HEK293 (cell line): ENCODE results near the gene TRAP1.

Experiments used
- CTCF ChIA-PET: fragments of 350-600 bp; formaldehyde crosslinking; extraction: SDS; loops from one replicate; lab custom pipeline; 2021; ENCODE audit warnings: antibody characterized with exemption; lab: Yijun Ruan, JAX
- POLR2A ChIA-PET: fragments of 300-600 bp; formaldehyde crosslinking; extraction: SDS; loops from one replicate; lab custom pipeline; 2020; ENCODE audit warnings: antibody characterized with exemption, inconsistent platforms; lab: Yijun Ruan, JAX
- H3K27ac ChIP-seq: fragments of 200-500 bp; sonication (Bioruptor generic); 2 replicates; pipeline ENCODE4 v1.5.1; 2014; ENCODE audit warnings: low read depth, low read length, control low read depth, inconsistent platforms; ENCODE audit errors: extremely low read depth
- H3K36me3 ChIP-seq, 2 experiments: fragments of 200-500 bp in 1 of 2; sonication (Bioruptor generic) in 1 of 2; 1 replicate in 1 of 2; 2 replicates in 1 of 2; pipeline ENCODE4 v1.5.1; 2014 to 2017; ENCODE audit warnings: inconsistent platforms in 2 of 2, low read length in 2 of 2; ENCODE audit not compliant: control insufficient read depth in 2 of 2, insufficient read depth in 1 of 2
- H3K4me1 ChIP-seq: fragments of 200-500 bp; sonication (Bioruptor generic); 2 replicates; pipeline ENCODE4 v1.5.1; 2014; ENCODE audit warnings: mild to moderate bottlenecking, low read length, inconsistent platforms; ENCODE audit not compliant: control insufficient read depth, insufficient read depth
- H3K4me3 ChIP-seq: 2 replicates; pipeline ENCODE4 v1.5.1; 2011; ENCODE audit warnings: low read depth, mild to moderate bottlenecking, control low read depth, low read length, moderate library complexity
- H3K9me3 ChIP-seq: fragments of 200-500 bp; sonication (Bioruptor generic); 2 replicates; pipeline ENCODE4 v1.5.1; 2014; ENCODE audit warnings: low read depth, low read length, inconsistent platforms; ENCODE audit not compliant: control insufficient read depth, insufficient read depth
- GLI4 ChIP-seq: fragments of 450-650 bp; formaldehyde crosslinking; IDR thresholded peaks from 2 replicates; pipeline ENCODE4 v1.5.1; 2016; ENCODE audit warnings: missing biosample characterization, missing genetic modification characterization
- GLIS1 ChIP-seq: fragments of 450-650 bp; formaldehyde crosslinking; IDR thresholded peaks from 2 replicates; pipeline ENCODE4 v1.5.1; 2016; ENCODE audit warnings: missing biosample characterization, missing genetic modification characterization
- KLF1 ChIP-seq: fragments of 450-650 bp; formaldehyde crosslinking; IDR thresholded peaks from 2 replicates; pipeline ENCODE4 v1.5.1; 2016; ENCODE audit warnings: missing biosample characterization, missing genetic modification characterization
- REST ChIP-seq: fragments of 450-650 bp; formaldehyde crosslinking; IDR thresholded peaks from 2 replicates; pipeline ENCODE4 v1.5.1; 2016; ENCODE audit warnings: missing biosample characterization, missing genetic modification characterization
- ZBTB44 ChIP-seq: fragments of 450-650 bp; IDR thresholded peaks from 2 replicates; pipeline ENCODE4 v1.5.1; 2018; ENCODE audit warnings: missing biosample characterization, mild to moderate bottlenecking, missing genetic modification characterization
- ZNF169 ChIP-seq: fragments of 450-650 bp; formaldehyde crosslinking; IDR thresholded peaks from 2 replicates; pipeline ENCODE4 v1.5.1; 2016; ENCODE audit warnings: missing biosample characterization, missing genetic modification characterization
- ZNF654 ChIP-seq: fragments of 450-650 bp; formaldehyde crosslinking; IDR thresholded peaks from 2 replicates; pipeline ENCODE4 v1.5.1; 2016; ENCODE audit warnings: low read depth, missing biosample characterization, missing genetic modification characterization
- ZNF664 ChIP-seq: fragments of 450-650 bp; formaldehyde crosslinking; IDR thresholded peaks from 2 replicates; pipeline ENCODE4 v1.5.1; 2016; ENCODE audit warnings: missing biosample characterization, missing genetic modification characterization
- ZNF777 ChIP-seq: fragments of 450-650 bp; formaldehyde crosslinking; IDR thresholded peaks from 2 replicates; pipeline ENCODE4 v1.5.1; 2017; ENCODE audit warnings: missing biosample characterization, missing genetic modification characterization, borderline replicate concordance
- ZNF792 ChIP-seq: fragments of 450-650 bp; formaldehyde crosslinking; IDR thresholded peaks from 2 replicates; pipeline ENCODE4 v1.5.1; 2016; ENCODE audit warnings: missing biosample characterization, missing genetic modification characterization
- ZSCAN23 ChIP-seq: fragments of 450-650 bp; formaldehyde crosslinking; IDR thresholded peaks from 2 replicates; pipeline ENCODE4 v1.5.1; 2016; ENCODE audit warnings: missing biosample characterization, missing genetic modification characterization
- TF ChIP-seq, protein P1 (sequence below): fragments of 450-650 bp; formaldehyde crosslinking; IDR thresholded peaks from 2 replicates; pipeline ENCODE4 v1.5.1; 2016; ENCODE audit warnings: missing biosample characterization, missing genetic modification characterization
- TF ChIP-seq, protein P2 (sequence below): sonication (generic); formaldehyde crosslinking; IDR thresholded peaks from 2 replicates; pipeline ENCODE4 v1.8.1; 2022; ENCODE audit warnings: mild to moderate bottlenecking, moderate library complexity, missing genetic modification reagents

Gene TRAP1

DNA sequence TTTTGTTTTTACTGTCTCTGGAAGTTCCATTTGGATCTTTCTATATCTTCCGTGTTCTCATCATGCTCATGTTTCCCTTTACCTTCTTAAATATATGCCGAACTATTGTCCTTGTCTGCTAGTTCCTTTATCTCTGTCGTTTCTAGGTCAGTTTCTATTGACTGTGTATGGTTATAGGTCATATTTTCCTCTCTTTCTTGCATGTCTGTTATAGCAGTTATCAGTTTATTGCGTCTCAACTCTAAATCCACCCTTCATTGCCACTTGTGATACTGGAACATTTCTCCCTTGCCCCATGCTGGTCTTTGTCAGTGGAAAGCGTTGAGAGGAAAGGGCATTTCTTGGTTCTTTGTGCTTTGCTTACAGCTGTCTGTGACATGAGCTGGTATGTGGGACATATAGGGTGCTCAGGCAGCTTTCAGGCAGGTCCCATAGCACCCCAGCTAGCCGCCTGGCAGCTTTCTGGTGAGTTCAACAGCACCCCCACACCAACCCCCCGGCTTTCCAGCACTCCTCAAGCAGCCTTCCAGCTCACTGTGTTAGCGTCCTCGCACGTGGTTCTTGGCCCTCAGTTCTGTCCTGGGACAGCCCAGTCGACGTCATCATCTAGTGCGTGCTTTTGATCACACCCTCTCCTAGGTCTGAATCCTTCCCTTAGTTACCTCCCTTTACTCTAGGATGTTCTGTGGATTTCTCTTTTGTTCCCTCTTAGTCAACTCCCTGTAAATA, 78.2 kb downstream of the TRAP1 start (continued):
- TF ChIP-seq GLIS1 (tag by site-specific recombination) (no peak), ZNF664 (tag by site-specific recombination) (no peak)
- TF ChIP-seq, protein P1, sequence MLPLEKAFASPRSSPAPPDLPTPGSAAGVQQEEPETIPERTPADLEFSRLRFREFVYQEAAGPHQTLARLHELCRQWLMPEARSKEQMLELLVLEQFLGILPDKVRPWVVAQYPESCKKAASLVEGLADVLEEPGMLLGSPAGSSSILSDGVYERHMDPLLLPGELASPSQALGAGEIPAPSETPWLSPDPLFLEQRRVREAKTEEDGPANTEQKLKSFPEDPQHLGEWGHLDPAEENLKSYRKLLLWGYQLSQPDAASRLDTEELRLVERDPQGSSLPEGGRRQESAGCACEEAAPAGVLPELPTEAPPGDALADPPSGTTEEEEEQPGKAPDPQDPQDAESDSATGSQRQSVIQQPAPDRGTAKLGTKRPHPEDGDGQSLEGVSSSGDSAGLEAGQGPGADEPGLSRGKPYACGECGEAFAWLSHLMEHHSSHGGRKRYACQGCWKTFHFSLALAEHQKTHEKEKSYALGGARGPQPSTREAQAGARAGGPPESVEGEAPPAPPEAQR (tag by site-specific recombination), result no peak

GRCh38 chr16:3637371-3637923, 79.9 kb downstream of the TRAP1 start:
- POLR2A ChIA-PET, result interaction anchor here (0.6 to 0.8 kb wide), 2 partner anchors 78 to 135 kb away, joined by 3 read pairs; no protein-coding TSS in a partner anchor
- no peaks in the 10 kb centered on the region for H3K4me1 ChIP-seq
- H3K4me3 ChIP-seq, result no peak overlapping the region
- CTCF ChIA-PET, result interaction anchor here (1.0 kb wide), 2 partner anchors 15 to 16 kb away, joined by 3 to 4 read pairs; no protein-coding TSS in a partner anchor
- TF ChIP-seq ZNF169 (tag by site-specific recombination) (no peak), ZNF777 (tag by site-specific recombination) (no peak), ZSCAN23 (tag by site-specific recombination) (no peak), ZNF792 (tag by site-specific recombination) (no peak)
- TF ChIP-seq, protein P2, sequence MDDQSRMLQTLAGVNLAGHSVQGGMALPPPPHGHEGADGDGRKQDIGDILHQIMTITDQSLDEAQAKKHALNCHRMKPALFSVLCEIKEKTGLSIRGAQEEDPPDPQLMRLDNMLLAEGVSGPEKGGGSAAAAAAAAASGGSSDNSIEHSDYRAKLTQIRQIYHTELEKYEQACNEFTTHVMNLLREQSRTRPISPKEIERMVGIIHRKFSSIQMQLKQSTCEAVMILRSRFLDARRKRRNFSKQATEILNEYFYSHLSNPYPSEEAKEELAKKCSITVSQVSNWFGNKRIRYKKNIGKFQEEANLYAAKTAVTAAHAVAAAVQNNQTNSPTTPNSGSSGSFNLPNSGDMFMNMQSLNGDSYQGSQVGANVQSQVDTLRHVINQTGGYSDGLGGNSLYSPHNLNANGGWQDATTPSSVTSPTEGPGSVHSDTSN (CRISPR knock-in tag), result no peak
- TF ChIP-seq, all 188 proteins: peak for 0
- Histone ChIP-seq H3K27ac (no peak overlapping the region), H3K36me3 (peaks cover 0 to 5% of the 10 kb centered on the region in 2 experiments; a peak in 1 of 3 replicates), H3K9me3 (no peaks in the 10 kb centered on the region)

GRCh38 chr16:3625911-3626732, 91.2 kb downstream of the TRAP1 start:
- no peak overlapping the region for H3K4me3 ChIP-seq
- peaks cover 5% of the 10 kb centered on the region; the same call in 1 of the 2 replicates for H3K4me1 ChIP-seq
- ChIA-PET CTCF (interaction anchor here (0.7 to 1.8 kb wide), 4 partner anchors 17 to 45 kb away, joined by 4 to 7 read pairs (median 6); no protein-coding TSS in a partner anchor), POLR2A (interaction anchor here (0.7 kb wide), 3 partner anchors 20 to 513 kb away, joined by 3 to 4 read pairs (median 3); no protein-coding TSS in a partner anchor)
- TF ChIP-seq REST (peak; percentile 22; the same call in 1 of the 2 replicates), ZBTB44 (tag by site-specific recombination) (no peak), GLI4 (tag by site-specific recombination) (no peak), ZNF654 (tag by site-specific recombination) (peak; percentile 32; the same call in 1 of the 2 replicates), KLF1 (tag by site-specific recombination) (no peak)
- no peaks in the 10 kb centered on the region; a peak in 1 of 3 replicates for H3K36me3 ChIP-seq
- H3K9me3 ChIP-seq, result no peaks in the 10 kb centered on the region
- no peak overlapping the region for H3K27ac ChIP-seq
